GM19452 (cell line): ENCODE results near the gene SLC27A1.
"Not testable (repeated sequence)": the region's sequence is repeated elsewhere in the genome, so short reads cannot be mapped to it uniquely, and the experiment has no call there.

Source experiments
- ATAC-seq: cut with Tn5 transposase; IDR thresholded peaks from one replicate; pipeline ENCODE4 v1.9.1; 2021; ENCODE audit not compliant: unreplicated experiment

Gene SLC27A1

DNA sequence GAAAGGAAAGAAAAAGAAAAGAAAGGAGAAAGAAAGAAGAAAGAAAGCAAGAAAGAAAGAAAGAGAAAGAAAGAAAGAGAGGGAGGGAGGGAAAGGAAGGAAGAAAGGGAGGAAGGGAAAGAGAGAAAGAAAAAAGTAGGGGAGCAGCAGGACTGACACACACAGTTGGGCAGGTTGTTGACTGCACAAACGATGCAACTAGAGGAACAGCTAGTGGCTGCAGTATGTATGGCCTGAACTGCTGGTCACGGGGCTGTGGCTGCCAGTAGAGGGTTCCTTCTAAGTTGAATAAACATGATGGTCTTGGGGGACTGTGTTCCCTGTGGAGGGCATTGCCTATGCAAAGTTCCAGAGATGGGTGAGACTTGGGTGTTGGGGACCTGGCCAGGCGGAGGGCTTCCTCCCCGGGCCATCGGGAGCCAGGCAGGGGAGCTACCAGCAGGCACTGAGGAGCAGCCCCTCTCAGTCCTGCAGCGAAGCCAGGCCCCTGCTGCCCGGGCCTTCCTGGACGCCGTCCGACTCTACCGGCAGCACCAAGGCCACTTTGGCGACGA is 68.4 kb downstream of the SLC27A1 start:
- no peak for ATAC-seq

DNA sequence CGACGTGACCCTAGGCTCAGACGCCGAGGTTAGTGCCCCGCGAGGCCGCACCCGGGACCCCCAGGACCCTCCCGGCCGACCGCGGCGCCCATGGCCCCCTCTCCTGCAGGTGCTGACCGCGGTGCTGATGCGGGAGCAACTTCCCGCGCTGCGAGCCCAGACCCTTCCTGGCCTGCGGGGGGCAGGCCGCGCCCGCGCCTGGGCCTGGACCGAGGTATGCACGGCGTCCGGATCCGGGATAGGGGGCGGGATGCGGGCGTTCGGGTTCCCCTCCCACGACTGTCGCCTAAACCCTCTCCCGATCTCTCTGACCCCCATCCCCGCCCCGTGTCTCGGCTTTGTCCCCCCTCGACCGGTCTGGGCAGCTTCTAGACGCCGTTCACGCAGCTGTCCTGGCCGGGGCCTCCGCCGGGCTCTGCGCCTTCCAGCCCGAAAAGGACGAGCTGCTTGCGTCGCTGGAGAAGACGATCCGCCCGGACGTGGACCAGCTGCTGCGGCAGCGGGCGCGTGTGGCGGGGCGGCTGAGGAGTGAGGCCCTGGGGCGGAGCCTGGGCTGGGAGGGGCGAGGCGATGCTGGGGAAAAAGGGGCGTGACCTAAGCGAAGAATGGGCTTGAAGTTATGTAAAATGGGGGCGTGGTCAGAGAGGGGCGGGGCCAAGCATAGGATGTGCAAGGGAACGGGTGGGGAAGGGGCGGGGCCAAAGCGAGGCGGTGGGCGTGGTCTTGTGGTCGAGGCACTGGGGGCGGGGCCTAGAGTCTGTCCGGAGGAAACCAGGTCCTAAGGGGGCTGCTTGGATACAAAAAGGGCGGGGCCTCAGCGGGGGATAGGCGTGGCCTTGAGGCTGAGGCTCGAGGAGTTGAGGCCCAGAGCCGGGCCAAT is 69.2 kb downstream of the SLC27A1 start:
- ATAC-seq, result peak; percentile 59

DNA sequence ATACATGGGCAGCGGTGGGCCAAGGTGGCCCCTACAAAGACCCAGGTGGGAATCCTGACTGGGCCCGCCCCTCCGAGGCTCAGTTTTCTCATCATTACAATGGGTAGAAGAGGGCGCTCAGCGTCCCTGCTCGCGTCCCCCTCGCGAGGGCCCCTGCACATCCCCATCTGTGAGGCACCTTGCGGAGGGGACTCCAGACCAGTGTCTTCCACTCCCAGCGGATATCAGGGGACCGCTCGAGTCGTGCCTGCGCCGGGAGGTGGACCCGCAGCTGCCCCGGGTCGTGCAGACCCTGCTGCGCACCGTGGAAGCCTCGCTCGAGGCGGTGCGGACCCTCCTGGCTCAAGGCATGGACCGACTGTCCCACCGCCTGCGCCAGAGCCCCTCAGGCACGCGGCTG is 69.8 kb downstream of the SLC27A1 start:
- no peak for ATAC-seq

DNA sequence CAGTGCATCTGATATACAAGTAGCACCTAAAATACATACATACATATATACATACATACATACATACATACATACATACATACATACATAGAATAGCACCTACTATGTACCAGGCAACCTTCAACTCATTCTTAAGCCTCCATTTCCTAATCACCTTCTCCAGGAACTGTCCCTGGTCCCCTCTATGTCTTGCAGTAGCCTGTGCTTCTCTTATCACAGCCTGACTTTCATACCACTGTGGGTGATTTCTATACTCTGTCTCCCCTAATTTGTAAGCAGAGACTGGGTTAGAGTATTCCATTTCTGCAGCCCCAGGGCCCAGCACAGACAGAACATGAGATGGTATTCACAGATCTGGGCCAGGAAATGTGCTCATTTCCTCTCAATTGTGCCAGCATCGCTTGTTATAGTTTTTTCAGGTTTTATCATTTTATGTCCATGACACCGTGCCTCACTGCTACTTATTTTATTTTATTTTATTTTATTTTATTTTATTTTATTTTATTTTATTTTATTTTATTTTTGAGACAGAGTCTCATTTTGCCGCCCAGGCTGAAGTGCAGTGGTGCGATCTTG is 70.9 kb downstream of the SLC27A1 start:
- ATAC-seq, result no peak

DNA sequence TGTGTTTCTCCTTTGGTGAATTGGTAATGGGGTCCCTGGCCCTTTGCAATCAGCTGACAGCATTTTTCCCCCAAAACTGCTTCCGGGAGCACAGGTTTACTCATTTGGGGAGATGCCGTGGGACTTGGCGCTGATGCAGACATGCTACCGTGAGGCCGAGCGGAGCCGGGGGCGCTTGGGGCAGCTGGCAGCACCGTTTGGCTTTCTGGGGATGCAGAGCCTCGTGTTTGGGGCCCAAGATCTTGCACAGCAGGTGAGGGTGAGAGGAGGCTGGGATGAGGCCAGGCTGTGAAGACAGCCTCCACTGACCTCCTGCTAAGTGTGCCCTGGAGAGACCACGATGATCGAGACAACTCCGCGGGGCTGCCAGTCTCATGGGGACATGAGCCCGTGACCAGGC is 71.7 kb downstream of the SLC27A1 start:
- ATAC-seq, result no peak

DNA sequence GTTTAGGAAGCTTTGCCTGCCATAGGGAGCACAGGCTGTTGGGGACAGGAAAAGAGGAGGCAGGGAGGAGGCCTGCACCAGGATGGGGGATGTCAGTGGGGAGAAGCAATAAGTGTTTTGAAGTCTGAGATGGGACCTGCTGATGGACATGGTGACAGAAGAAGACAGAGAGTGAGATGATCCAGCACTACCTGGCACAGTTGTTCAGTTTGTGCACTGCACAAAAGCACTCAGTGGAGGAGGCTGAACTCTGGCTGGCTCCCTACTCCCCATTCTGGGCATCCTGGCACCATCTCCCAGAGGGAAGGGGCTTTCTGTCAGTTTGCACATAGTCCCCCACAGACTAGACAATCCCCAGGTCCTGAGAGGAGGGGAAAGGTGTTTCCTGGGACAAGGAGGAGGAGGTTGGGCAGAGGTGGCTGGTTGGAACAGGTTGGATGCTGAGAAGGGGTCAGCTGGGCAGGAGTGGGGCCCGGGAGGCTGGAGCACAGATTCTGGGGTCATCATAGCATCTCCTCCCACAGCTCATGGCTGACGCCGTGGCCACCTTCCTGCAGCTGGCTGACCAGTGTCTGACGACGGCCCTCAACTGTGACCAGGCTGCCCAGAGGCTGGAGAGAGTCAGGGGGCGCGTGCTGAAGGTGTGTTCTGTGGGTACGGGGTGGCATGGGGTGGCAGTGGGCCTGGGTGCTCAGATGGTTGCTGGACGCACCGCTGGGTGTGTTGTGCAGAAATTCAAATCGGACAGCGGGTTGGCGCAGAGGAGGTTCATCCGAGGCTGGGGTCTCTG is 72.7 kb downstream of the SLC27A1 start:
- no peak for ATAC-seq

DNA sequence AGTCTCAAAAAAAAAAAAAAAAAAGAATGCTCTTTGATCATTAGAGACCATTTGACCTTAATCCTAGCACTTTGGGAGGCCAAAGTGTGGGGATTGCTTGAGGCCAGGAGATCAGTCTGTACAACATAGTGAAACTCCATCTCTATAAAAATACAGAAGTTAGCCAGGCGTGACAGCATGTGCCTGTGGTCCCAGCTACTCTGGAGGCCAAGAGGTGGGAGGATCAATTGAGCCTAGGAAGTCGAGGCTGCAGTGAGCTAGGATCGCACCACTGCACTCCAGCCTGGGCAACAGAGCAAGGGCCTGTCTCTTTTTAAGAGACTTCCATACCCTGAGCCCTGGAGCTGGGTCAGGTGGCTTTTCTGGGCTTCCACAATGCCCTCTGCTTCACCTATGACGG is 73.7 kb downstream of the SLC27A1 start:
- ATAC-seq, result no peak

DNA sequence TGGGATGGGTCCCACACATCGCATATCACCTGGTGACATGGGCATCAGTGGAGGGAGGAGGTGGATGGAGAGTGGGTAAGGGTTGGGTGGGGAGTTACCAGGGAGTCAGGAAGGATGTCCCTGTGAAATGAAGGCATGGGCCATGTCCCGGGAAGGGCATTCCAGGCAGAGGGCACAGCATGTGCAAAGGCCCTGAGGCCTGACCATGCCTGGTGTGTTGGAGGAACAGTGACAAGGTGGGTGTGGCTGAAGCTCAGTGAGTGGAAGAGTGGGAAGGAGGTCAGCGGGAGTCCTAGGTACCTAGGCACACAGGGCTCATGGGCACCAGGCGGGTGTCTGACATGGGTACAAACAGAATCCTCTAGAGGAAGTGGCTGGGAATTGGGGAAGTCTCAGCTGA is 74.1 kb downstream of the SLC27A1 start:
- no peak for ATAC-seq

DNA sequence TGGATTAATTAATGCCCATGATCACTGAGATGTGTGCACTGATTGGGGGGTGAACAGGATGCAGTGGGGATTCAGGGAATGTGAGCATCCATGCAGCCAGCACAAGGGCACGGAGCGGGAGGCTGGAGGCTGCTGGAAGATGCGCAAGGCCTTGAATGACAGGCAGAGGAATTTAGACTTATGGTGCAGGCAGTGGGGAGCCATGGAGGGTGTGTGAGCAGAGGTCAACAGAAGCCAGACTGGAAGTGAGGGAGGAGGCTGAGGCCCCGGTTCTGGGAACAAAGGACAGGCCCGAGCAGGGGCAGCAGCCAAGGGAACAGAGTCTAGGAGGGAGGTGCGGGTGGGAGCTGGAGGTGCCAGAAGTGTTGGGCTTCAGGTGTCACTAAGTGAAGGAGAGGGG is 77.8 kb downstream of the SLC27A1 start:
- ATAC-seq, result no peak

DNA sequence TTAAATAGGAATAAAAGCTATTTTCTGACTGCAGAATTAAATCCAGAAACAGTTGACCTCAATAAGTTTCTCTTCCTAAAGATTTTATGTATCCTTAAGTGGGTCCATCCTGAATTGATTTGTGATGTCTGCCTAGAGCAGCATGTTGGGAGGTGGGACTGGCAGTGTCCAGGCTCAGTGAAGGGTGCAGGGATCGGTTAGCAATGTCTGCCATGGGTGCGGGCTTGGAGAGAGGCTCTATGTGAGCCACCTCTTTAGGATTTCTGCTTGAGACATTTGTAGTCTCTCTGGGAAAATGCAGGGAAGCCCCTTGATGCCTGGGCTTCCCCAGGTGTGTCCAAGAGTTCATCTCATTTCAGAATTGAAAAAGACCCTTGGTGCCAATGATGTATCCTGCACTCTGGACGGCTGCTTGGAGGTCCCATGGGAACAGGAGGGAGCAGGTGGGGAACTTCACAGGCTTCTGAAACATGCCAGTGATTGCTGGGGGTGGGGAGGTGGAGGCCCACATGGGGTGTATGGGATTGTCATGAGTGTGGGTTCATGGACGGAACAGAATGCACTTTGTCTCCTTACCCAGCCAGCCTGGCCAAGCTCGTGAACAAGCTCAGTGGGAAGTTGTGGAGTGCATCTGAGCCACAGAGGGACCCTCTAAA is 78.9 kb downstream of the SLC27A1 start:
- no peak for ATAC-seq

DNA sequence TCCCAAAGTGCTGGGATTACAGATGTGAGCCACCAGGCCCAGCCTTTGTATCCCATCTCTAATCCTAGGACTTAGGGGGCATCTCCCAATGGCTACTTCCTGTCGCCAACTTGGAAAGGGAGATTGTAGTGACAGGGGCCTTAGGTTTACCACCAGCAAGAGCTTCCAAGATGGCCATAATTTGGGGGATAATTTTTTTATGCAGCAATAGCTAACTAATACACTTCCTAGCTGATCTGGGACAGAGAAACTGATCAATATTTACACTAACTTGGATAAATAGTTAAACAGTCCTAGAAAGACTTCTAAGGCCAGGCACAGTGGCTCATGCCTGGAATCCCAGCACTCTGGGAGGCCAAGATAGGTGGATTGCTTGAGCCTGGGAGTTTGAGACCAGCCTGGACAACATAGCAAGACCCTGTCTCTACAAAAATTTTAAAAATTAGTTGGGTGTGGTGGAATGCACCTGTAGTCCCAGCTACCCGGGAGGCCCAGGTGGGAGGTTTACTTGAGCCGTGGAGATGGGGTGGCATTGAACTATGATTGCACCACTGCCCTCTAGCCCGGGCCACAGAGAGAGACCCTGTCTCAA is 79.8 kb downstream of the SLC27A1 start:
- ATAC-seq, result no peak

DNA sequence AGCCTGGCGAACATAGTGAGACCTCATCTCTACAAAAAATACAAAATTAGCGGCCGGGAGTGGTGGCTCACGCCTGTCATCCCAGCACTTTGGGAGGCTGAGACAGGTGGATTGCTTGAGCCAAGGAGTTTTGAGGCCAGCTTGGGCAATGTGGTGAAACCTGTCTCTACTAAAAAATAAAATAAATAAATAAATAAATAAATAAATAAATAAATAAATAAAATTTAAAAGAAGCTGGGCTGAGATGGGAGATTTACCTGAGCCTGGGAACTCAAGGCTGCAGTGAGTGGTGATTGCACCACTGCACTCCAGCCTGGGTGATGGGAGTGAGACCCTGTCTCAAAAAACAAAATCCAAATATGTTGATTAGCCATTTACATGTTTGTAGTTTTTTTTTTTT is 82.4 kb downstream of the SLC27A1 start:
- ATAC-seq, result not testable (repeated sequence)

DNA sequence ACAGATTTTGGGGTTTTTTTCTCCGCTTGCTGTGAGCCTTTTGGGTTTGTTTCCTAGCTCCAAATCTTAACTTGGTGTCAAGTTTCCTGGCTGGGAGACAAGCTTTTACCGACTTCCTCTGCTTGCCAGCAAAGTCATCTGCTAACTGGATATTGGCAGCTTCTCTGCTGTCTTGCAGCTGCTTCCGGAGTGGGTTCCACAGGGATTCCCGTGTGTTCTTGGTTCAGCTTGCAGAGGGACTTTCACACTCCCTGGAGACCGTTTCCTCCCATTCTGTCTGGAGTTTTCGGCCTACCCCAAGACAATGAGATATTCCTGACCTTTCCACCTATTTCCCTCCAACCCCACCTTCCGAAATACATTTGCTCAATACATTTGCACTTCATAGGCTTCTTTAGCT is 82.9 kb downstream of the SLC27A1 start:
- ATAC-seq, result no peak

DNA sequence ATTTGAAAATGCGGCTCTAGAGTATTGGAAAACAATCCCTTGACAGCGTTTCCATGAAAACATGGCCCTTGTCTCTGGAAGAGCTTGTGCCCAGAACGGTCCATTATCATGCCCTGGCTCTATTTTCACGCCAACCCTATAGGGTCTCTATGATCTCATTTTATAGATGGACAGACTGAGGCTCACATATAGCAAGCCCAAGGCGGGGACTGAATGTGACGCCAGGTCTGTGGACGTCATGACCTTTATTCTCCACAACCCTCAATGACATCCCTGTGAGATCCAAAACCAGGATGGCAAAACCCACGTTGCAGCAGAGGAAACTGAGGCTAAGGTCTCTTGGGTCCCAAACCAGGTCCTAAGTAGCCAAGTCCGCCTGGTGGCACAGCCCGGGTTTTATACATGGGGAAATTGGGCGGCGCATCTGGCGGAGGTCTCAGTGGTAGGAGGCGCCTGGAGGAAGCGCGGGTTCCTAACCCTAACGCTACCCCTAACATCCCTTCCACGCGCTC is 84.7 kb downstream of the SLC27A1 start:
- no peak for ATAC-seq

DNA sequence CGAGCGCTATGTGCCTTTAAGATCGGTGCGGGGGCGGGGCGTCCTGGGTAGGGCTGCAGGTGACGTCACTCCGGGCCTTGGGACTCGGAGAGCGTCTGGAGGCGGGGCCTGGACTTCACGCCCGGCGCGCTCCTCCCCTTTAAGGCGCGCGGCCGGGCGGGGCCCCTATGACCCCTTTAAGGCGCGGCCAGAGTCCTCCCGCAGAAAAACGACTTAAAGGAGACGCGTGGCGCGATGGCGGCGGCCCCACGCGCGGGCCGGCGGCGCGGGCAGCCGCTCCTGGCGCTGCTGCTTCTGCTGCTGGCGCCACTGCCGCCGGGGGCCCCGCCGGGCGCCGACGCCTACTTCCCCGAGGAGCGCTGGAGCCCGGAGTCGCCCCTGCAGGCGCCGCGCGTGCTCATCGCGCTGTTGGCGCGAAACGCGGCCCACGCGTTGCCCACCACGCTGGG is 85.2 kb downstream of the SLC27A1 start, which contains the start of gene COLGALT1:
Gene COLGALT1 (plus strand): TSS at position 170 of the 449 bp plus-strand sequence. CDS start 65 bp downstream, at position 235.
- ATAC-seq, result peak; percentile 89
